Endodermal cell (in vitro differentiated cells): ENCODE results near the gene ZBTB46. TPM values are rescaled to one million over a fixed set of nuclear protein-coding genes. Genes with fewer than 3 reads are reported as not detected.

Source experiments
- DNase-seq: peaks from one replicate; pipeline ENCODE4 v3.0.0-alpha.2; 2017
- H3K27ac ChIP-seq: 2 replicates; pipeline ENCODE4 v1.5.1; 2013; ENCODE audit warnings: mild to moderate bottlenecking, low read depth, low read length, moderate library complexity
- H3K27me3 ChIP-seq: 2 replicates; pipeline ENCODE4 v1.6.1; 2013; ENCODE audit warnings: mild to moderate bottlenecking, low read length, moderate library complexity; ENCODE audit not compliant: insufficient read depth, control insufficient read depth, poor library complexity, severe bottlenecking
- H3K36me3 ChIP-seq: 2 replicates; pipeline ENCODE4 v1.7.0; 2013; ENCODE audit warnings: mild to moderate bottlenecking, low read length, moderate library complexity; ENCODE audit not compliant: control insufficient read depth, insufficient read depth
- H3K4me1 ChIP-seq: one replicate; pipeline ENCODE4 v1.7.0; 2013; ENCODE audit warnings: low read length; ENCODE audit not compliant: control insufficient read depth, insufficient read depth
- H3K4me3 ChIP-seq: 2 replicates; pipeline ENCODE4 v1.5.1; 2013; ENCODE audit warnings: mild to moderate bottlenecking, low read length, moderate library complexity
- H3K9ac ChIP-seq: 2 replicates; pipeline ENCODE4 v1.6.1; 2013; ENCODE audit warnings: mild to moderate bottlenecking, low read length, moderate library complexity; ENCODE audit not compliant: poor library complexity, severe bottlenecking; ENCODE audit errors: extremely low read depth
- H3K9me3 ChIP-seq: 2 replicates; pipeline ENCODE4 v1.6.1; 2013; ENCODE audit warnings: mild to moderate bottlenecking, low read length, moderate library complexity; ENCODE audit not compliant: control insufficient read depth
- H3K27ac Mint-ChIP-seq: 2 replicates; pipeline ENCODE4 v1.8.0; 2020; ENCODE audit warnings: mixed read lengths
- H3K27me3 Mint-ChIP-seq: 2 replicates; pipeline ENCODE4 v1.8.0; 2021; ENCODE audit warnings: mild to moderate bottlenecking, mixed read lengths; ENCODE audit not compliant: insufficient read depth
- H3K36me3 Mint-ChIP-seq: 2 replicates; pipeline ENCODE4 v1.8.0; 2020; ENCODE audit warnings: low read depth, mixed read lengths
- H3K4me1 Mint-ChIP-seq: 2 replicates; pipeline ENCODE4 v1.8.0; 2020; ENCODE audit warnings: mixed read lengths
- H3K4me3 Mint-ChIP-seq: 2 replicates; pipeline ENCODE4 v1.8.0; 2020; ENCODE audit warnings: mild to moderate bottlenecking, moderate library complexity, mixed read lengths
- H3K9me3 Mint-ChIP-seq: 2 replicates; pipeline ENCODE4 v1.8.0; 2020; ENCODE audit warnings: mild to moderate bottlenecking, mixed read lengths
- CTCF ChIP-seq: fragments of 200-600 bp; sonication (generic); conservative IDR thresholded peaks from 2 replicates; pipeline ENCODE4 v1.5.0; 2021; ENCODE audit warnings: antibody characterized with exemption, mild to moderate bottlenecking
- WGBS, 2 experiments: methylation state at CpG; one replicate each; pipeline versions ENCODE4 v1.1.5 to v1.1.7; 2013; ENCODE audit warnings: missing lambda C conversion rate in 2 of 2, mixed read lengths in 1 of 2; ENCODE audit not compliant: insufficient coverage in 1 of 2, insufficient read length in 1 of 2; 5-methylcytosine and 5-hydroxymethylcytosine counted together
- total RNA-seq, 2 donors: library from RNA; stranded (reverse); fragmentation: NEBNext Ultra II Directional in 1 of 2; extraction: Animal tissue kit (Norgen Biotek cat#: 25700) in 1 of 2; gene quantifications; 2 replicates in 1 of 2; 3 replicates in 1 of 2; pipeline ENCODE4 v1.2.1, GENCODE V29; 2021

ZBTB46 gene
- total RNA-seq, 2 donors from 2014 or later, result 24.9 to 25.9 TPM

DNA sequence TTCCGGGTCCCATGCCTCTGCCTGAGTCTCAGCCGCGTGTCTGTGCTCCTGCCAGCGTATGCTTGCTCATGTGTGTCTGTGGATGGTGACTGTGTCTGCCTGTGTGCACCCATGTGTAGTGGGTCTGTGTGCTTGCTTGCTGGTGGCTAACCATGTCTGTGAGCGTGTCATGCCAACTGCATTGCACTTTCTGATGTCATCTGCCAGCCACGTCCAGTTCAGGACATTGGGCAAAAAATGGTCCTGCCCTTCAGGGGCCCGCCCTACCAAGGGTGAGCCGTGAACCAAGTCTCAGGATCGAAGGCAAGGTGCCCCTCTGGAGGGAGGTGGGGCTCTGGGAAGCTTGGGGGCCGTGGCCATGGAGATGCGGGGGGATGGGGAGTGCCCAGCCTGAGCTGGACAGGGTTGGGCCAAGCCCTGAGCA, 9.4 kb upstream of the ZBTB46 start:
- Histone ChIP-seq H3K9me3 (no peaks in the 10 kb centered on the region), H3K36me3 (no peaks in the 10 kb centered on the region), H3K27me3 (no peaks in the 10 kb centered on the region), H3K27ac (no peak overlapping the region), H3K9ac (no peak overlapping the region), H3K4me1 (no peaks in the 10 kb centered on the region), H3K4me3 (no peak overlapping the region)
- H3K36me3 Mint-ChIP-seq, result no peaks in the 10 kb centered on the region
- TF ChIP-seq CTCF, result no peak
- peak; percentile 45 for DNase-seq
- peaks cover 5% of the 10 kb centered on the region for H3K27me3 Mint-ChIP-seq
- H3K4me1 Mint-ChIP-seq, result peaks cover 2% of the 10 kb centered on the region
- H3K27ac Mint-ChIP-seq, result no peak overlapping the region
- 91 to 96% methylated on average over 6 to 11 of the region's 11 CpGs for WGBS, 2 experiments
- no peak overlapping the region for H3K4me3 Mint-ChIP-seq
- H3K9me3 Mint-ChIP-seq, result no peaks in the 10 kb centered on the region

DNA sequence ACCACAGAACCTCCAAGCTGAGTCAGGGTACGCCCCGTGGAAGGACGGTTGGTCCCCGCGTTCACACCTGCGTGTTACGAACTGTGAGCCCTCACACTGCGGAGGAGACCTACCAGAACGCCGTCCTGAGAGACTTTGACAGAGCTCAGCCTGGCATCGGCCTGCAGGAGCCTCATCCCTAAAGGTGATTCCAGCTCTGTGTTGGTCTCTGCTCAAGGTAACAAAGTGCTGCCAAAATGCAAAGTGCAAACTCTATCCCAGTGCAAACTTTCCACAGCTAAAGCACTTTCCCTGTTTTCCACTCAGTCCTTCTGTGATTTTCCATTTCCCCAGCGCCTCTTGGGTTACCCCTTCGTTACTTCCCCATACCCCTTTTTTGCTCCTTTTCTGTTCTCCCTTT, 8.6 kb upstream of the ZBTB46 start:
- Histone ChIP-seq H3K27me3 (no peaks in the 10 kb centered on the region), H3K9me3 (no peaks in the 10 kb centered on the region), H3K27ac (no peak overlapping the region), H3K9ac (no peak overlapping the region), H3K36me3 (no peaks in the 10 kb centered on the region), H3K4me1 (no peaks in the 10 kb centered on the region), H3K4me3 (no peak overlapping the region)
- Mint-ChIP-seq H3K9me3 (no peaks in the 10 kb centered on the region), H3K27ac (no peak overlapping the region), H3K36me3 (no peaks in the 10 kb centered on the region), H3K27me3 (peaks cover 5% of the 10 kb centered on the region), H3K4me3 (no peak overlapping the region), H3K4me1 (peaks cover 2% of the 10 kb centered on the region)
- peak; percentile 33 for DNase-seq
- WGBS, 2 experiments, result 93 to 94% methylated on average over 13 of the region's 13 CpGs
- no peak for TF ChIP-seq CTCF

DNA sequence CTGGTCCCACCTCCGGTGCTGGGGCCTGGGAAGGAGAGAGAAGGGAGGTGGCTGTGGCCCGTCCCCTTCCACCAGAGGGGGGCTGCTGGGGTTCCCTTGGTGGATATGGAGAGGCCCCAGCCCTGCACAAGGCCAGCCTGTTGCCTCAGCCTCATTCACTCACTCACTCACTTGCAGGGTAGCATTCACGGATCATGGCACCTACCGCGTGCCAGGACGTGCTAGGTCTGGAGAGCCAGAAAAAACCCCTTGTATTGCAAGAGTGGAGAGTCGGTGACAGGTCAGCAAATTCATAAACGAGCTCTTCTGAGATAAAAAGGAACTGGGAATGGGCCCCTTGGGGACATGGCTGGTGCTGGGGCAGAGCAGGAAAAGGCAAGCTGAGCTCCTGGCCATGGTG, 6.4 kb upstream of the ZBTB46 start:
- peaks cover 6% of the 10 kb centered on the region for H3K4me1 Mint-ChIP-seq
- H3K27ac Mint-ChIP-seq, result no peak overlapping the region
- H3K36me3 ChIP-seq, result no peaks in the 10 kb centered on the region
- TF ChIP-seq CTCF, result no peak
- peaks cover 15% of the 10 kb centered on the region for H3K27me3 Mint-ChIP-seq
- H3K4me1 ChIP-seq, result no peaks in the 10 kb centered on the region
- peaks cover 6% of the 10 kb centered on the region for H3K27me3 ChIP-seq
- 85 to 90% methylated on average over 6 to 8 of the region's 8 CpGs for WGBS, 2 experiments
- H3K36me3 Mint-ChIP-seq, result no peaks in the 10 kb centered on the region
- no peaks in the 10 kb centered on the region for H3K9me3 ChIP-seq
- H3K9me3 Mint-ChIP-seq, result no peaks in the 10 kb centered on the region
- no peak overlapping the region for H3K4me3 ChIP-seq
- no peak overlapping the region for H3K9ac ChIP-seq
- H3K27ac ChIP-seq, result peak overlapping the region; percentile 29
- no peak overlapping the region for H3K4me3 Mint-ChIP-seq
- DNase-seq, result no peak
